K562 (cell line): ENCODE results near the gene ABHD3. TPM values are rescaled to one million over a fixed set of nuclear protein-coding genes. Genes with fewer than 3 reads are reported as not detected.

Experiments used
- CBFA2T3 ChIP-seq: fragments of 450-650 bp; IDR thresholded peaks from 2 replicates; pipeline ENCODE4 v1.6.1; 2017
- CC2D1A ChIP-seq: fragments of 450-650 bp; IDR thresholded peaks from 2 replicates; pipeline ENCODE4 v1.6.1; 2017; ENCODE audit warnings: mild to moderate bottlenecking
- ELF4 ChIP-seq: fragments of 450-650 bp; formaldehyde crosslinking; IDR thresholded peaks from 2 replicates; pipeline ENCODE4 v1.4.0; 2022; ENCODE audit warnings: missing genetic modification characterization
- ETV5 ChIP-seq: sonication (generic); formaldehyde crosslinking; IDR thresholded peaks from 2 replicates; pipeline ENCODE4 v1.4.0; 2020; ENCODE audit warnings: low read depth, mild to moderate bottlenecking, missing genetic modification reagents
- GATAD2A ChIP-seq: fragments of 450-650 bp; IDR thresholded peaks from 2 replicates; pipeline ENCODE4 v1.6.1; 2017
- HSF4 ChIP-seq: fragments of 250-450 bp; sonication (Bioruptor Pico); IDR thresholded peaks from 2 replicates; pipeline ENCODE4 v2.1.2; 2022; ENCODE audit warnings: mild to moderate bottlenecking, moderate library complexity, borderline replicate concordance
- ID3 ChIP-seq, 2 experiments: fragments of 250-450 bp in 1 of 2; fragments of 450-650 bp in 1 of 2; sonication (Bioruptor Pico) in 1 of 2; IDR thresholded peaks; 2 replicates each; pipeline versions ENCODE4 v1.6.1 to v1.8.0; 2016 to 2021; ENCODE audit warnings: mild to moderate bottlenecking in 2 of 2, moderate library complexity in 2 of 2, missing compliant biosample characterization in 1 of 2, missing genetic modification characterization in 1 of 2
- NFE2 ChIP-seq: IDR thresholded peaks from 2 replicates; pipeline ENCODE4 v1.6.1; 2014; ENCODE audit warnings: antibody characterized with exemption, low read depth
- POLR2AphosphoS5 ChIP-seq: IDR thresholded peaks from 2 replicates; pipeline ENCODE4 v1.6.1; 2011; ENCODE audit warnings: mild to moderate bottlenecking, low read depth, low read length, moderate library complexity; ENCODE audit not compliant: control insufficient read depth, insufficient read depth
- POLR3G ChIP-seq: IDR thresholded peaks from 2 replicates; pipeline ENCODE4 v1.6.1; 2011; ENCODE audit not compliant: insufficient read length, insufficient replicate concordance; ENCODE audit errors: extremely low read depth
- RNF2 ChIP-seq: sonication (generic); IDR thresholded peaks from 2 replicates; pipeline ENCODE4 v1.6.1; 2016
- RREB1 ChIP-seq: fragments of 250-450 bp; sonication (Bioruptor Pico); IDR thresholded peaks from 2 replicates; pipeline ENCODE4 v1.4.0; 2020
- SOX6 ChIP-seq: fragments of 450-650 bp; IDR thresholded peaks from 2 replicates; pipeline ENCODE4 v1.6.1; 2014; ENCODE audit warnings: mild to moderate bottlenecking
- SPI1 ChIP-seq: IDR thresholded peaks from 2 replicates; pipeline ENCODE4 v1.6.1; 2011; ENCODE audit warnings: low read depth, low read length, control low read depth, borderline replicate concordance
- SREBF2 ChIP-seq: sonication (generic); formaldehyde crosslinking; IDR thresholded peaks from 2 replicates; pipeline ENCODE4 v1.4.0; 2020; ENCODE audit warnings: mild to moderate bottlenecking, missing genetic modification reagents
- TBP ChIP-seq: optimal IDR thresholded peaks from 2 replicates; pipeline ENCODE3; 2011; ENCODE audit warnings: low read depth, low read length, improper control_type of control experiment
- ZNF347 ChIP-seq: fragments of 450-650 bp; formaldehyde crosslinking; IDR thresholded peaks from 2 replicates; pipeline ENCODE4 v1.4.0; 2020; ENCODE audit warnings: low read depth, mild to moderate bottlenecking, moderate library complexity
- ZNF639 ChIP-seq, 2 experiments: fragments of 200-800 bp in 1 of 2; sonication (Bioruptor generic) in 1 of 2; sonication (generic) in 1 of 2; formaldehyde crosslinking in 1 of 2; IDR thresholded peaks in 1 of 2; conservative IDR thresholded peaks in 1 of 2; 2 replicates each; pipeline versions ENCODE4 v1.5.0 to v1.6.1; 2016 to 2020; ENCODE audit warnings: missing compliant biosample characterization in 1 of 2, missing genetic modification characterization in 1 of 2, missing genetic modification reagents in 1 of 2
- polyA plus RNA-seq, 8 experiments: library from polyadenylated mRNA; depleted of rRNA in 4 of 8; stranded (reverse) in 5 of 8; unstranded in 3 of 8; fragments of >200 nt; fragmentation: Nextera tagmentation in 2 of 8; fragmentation: Illumina TruSeq in 1 of 8; extraction: Ambion mirVana in 2 of 8; extraction: Trizol in 1 of 8; gene quantifications; 2 replicates each; pipeline versions ENCODE4 v1.2.1 to v1.2.3, GENCODE V29; 2011 to 2014; ENCODE audit warnings: inconsistent platforms in 1 of 8, missing spikeins in 1 of 8
- total RNA-seq, 7 experiments: library from RNA; depleted of rRNA in 6 of 7; stranded (reverse); fragments of >200 nt in 6 of 7; fragmentation: Illumina TruSeq in 2 of 7; extraction: Trizol in 2 of 7; gene quantifications; 2 replicates each; pipeline versions ENCODE4 v1.2.1 to v1.2.3, GENCODE V29; 2011 to 2021; ENCODE audit warnings: low replicate concordance in 1 of 7
- TF ChIP-seq, protein P1 (sequence below): fragments of 250-450 bp; sonication (Bioruptor Pico); IDR thresholded peaks from 2 replicates; pipeline ENCODE4 v1.4.0; 2020; ENCODE audit warnings: mild to moderate bottlenecking, moderate library complexity

ABHD3 gene
- total and polyA plus RNA-seq, 9 of the 15 experiments (the other 6 are each of a cell fraction or from before 2014, with no cell fraction given), result 6.3 to 38.8 (median 19.4) TPM

- TF ChIP-seq, protein P1, sequence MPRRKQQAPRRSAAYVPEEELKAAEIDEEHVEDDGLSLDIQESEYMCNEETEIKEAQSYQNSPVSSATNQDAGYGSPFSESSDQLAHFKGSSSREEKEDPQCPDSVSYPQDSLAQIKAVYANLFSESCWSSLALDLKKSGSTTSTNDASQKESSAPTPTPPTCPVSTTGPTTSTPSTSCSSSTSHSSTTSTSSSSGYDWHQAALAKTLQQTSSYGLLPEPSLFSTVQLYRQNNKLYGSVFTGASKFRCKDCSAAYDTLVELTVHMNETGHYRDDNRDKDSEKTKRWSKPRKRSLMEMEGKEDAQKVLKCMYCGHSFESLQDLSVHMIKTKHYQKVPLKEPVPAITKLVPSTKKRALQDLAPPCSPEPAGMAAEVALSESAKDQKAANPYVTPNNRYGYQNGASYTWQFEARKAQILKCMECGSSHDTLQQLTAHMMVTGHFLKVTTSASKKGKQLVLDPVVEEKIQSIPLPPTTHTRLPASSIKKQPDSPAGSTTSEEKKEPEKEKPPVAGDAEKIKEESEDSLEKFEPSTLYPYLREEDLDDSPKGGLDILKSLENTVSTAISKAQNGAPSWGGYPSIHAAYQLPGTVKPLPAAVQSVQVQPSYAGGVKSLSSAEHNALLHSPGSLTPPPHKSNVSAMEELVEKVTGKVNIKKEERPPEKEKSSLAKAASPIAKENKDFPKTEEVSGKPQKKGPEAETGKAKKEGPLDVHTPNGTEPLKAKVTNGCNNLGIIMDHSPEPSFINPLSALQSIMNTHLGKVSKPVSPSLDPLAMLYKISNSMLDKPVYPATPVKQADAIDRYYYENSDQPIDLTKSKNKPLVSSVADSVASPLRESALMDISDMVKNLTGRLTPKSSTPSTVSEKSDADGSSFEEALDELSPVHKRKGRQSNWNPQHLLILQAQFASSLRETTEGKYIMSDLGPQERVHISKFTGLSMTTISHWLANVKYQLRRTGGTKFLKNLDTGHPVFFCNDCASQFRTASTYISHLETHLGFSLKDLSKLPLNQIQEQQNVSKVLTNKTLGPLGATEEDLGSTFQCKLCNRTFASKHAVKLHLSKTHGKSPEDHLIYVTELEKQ (CRISPR knock-in tag), result no peak
- TF ChIP-seq POLR3G (no peak), SOX6 (peak; percentile 35; the same call in 1 of the 2 replicates), CC2D1A (no peak), ID3 (CRISPR knock-in tag; IDR thresholded peaks at IDR 0.05) (no peak), ID3 (tag; IDR thresholded peaks at IDR 0.05) (no peak), NFE2 (no peak), ZNF347 (no peak), CBFA2T3 (peak; percentile 81), POLR2AphosphoS5 (peak; percentile 37; the same call in 1 of the 2 replicates), SREBF2 (no peak), HSF4 (CRISPR knock-in tag) (no peak), SPI1 (no peak), ETV5 (no peak), RREB1 (CRISPR knock-in tag) (no peak), RNF2 (no peak), GATAD2A (no peak), TBP (no peak), ELF4 (CRISPR knock-in tag) (no peak), ZNF639 (CRISPR knock-in tag; conservative IDR thresholded peaks at IDR 0.05 in 1 of 2, IDR thresholded peaks at IDR 0.05 in 1 of 2) (no peak)
Observed at GRCh38 chr18:21650311-21650710, 54.3 kb downstream of the ABHD3 start (continued).
